Measurements from ENCODE around the gene LACRT. TPM values are rescaled to one million over a fixed set of nuclear protein-coding genes. Genes with fewer than 3 reads are reported as not detected.

LACRT gene
- total and polyA plus RNA-seq, 2 of the 4 experiments (the other 2 are of a cell fraction) = not detected

DNA sequence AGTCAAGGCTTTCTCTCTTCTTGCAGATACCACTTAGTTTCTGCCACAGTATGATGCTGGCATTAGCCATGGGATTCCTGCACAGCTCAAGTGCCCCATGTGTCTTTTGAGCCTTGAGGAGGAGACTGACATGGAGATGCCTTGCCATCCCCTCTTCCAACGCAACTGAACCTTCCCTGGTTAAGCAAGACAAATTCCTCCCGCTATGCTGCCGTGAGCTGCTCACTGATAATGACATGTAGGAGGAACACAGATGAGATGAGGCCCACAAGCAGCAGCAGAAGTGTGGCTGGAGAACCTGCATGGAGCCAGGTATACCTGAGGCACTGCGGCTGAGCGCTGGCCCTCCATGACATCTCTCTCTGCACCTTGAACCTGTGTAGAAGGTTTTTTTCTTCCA, 30.8 kb downstream of the LACRT start:
- Histone ChIP-seq H3K79me1 (ENCODE audit: low read depth in 1 of 2, low read length in 2 of 2) (no peaks in the 10 kb centered on the region), H2BK15ac (ENCODE audit: low read depth, low read length) (no peak overlapping the region), H2BK20ac (ENCODE audit: low read depth, low read length) (no peak overlapping the region), H3K4me1 (ENCODE audit: control insufficient read depth, insufficient read depth, low read length) (no peaks in the 10 kb centered on the region), H2BK120ac (ENCODE audit: low read depth, low read length) (no peak overlapping the region), H3K23ac (ENCODE audit: low read depth, low read length) (no peak overlapping the region), H3K56ac (ENCODE audit: extremely low read depth, insufficient read depth, low read length) (no peak overlapping the region), H3K36me3 (ENCODE audit: control insufficient read depth, insufficient read depth, low read length) (no peaks in the 10 kb centered on the region), H3K27me3 (ENCODE audit: control insufficient read depth, insufficient read depth, low read length) (peaks cover 2% of the 10 kb centered on the region; the same call in 1 of the 2 replicates), H4K91ac (ENCODE audit: insufficient read depth, low read depth, low read length) (no peak overlapping the region), H3K14ac (replicated peaks; ENCODE audit: low read depth, low read length) (no peak overlapping the region), H4K20me1 (ENCODE audit: insufficient read depth, low read length) (no peaks in the 10 kb centered on the region), H3K18ac (ENCODE audit: low read depth, low read length) (no peak overlapping the region), H3K4me2 (ENCODE audit: low read depth, low read length) (no peak overlapping the region), H4K8ac (ENCODE audit: low read depth in 2 of 2, low read length in 2 of 2) (no peak overlapping the region), H3K9me1 (ENCODE audit: insufficient read depth, low read length) (no peaks in the 10 kb centered on the region), H3K4ac (ENCODE audit: low read depth, low read length) (no peak overlapping the region), H3K27ac (ENCODE audit: insufficient read depth, low read length) (no peak overlapping the region), H3K9ac (ENCODE audit: low read depth, low read length) (no peak overlapping the region), H3K9me3 (ENCODE audit: control insufficient read depth, insufficient read depth, low read length) (no peaks in the 10 kb centered on the region), H3K4me3 (ENCODE audit: insufficient read depth, low read depth, low read length) (no peak overlapping the region), H2AFZ (replicated peaks; ENCODE audit: low read length, poor library complexity) (no peak overlapping the region), H2AK5ac (ENCODE audit: low read depth, low read length) (no peak overlapping the region), H2BK5ac (ENCODE audit: low read depth, low read length, poor library complexity, severe bottlenecking) (no peak overlapping the region), H2AK9ac (replicated peaks; ENCODE audit: low read depth, low read length, poor library complexity) (no peak overlapping the region), H4K5ac (ENCODE audit: low read depth, low read length) (no peak overlapping the region)
- dilution Hi-C loops (cut with HindIII; ENCODE audit: low sequenced_read_pairs, unreplicated experiment) (no loop called here), intact Hi-C loops (cut with micrococcal nuclease) (loop anchor here (5.0 kb wide), 1 partner anchor 353 kb away; no protein-coding TSS in a partner anchor), in situ Hi-C loops (cut with MboI; ENCODE audit: low sequenced_read_pairs) (no loop called here)
- no peak for DNase-seq
- ChIA-PET CTCF (interaction anchor here (1.6 kb wide), 1 partner anchor 24 kb away, joined by 5 read pairs; no protein-coding TSS in a partner anchor), POLR2A (ENCODE audit: unreplicated experiment) (no interaction called here)
- no TSS peak for BruUV-seq (replicated peaks)
- TF ChIP-seq SMC3 (IDR thresholded peaks at IDR 0.05; ENCODE audit: low read depth, low read length) (no peak), RAD21 (IDR thresholded peaks at IDR 0.05; ENCODE audit: low read length) (no peak), BHLHE40 (IDR thresholded peaks at IDR 0.05; ENCODE audit: low read depth, low read length) (no peak), MAZ (IDR thresholded peaks at IDR 0.05; ENCODE audit: borderline replicate concordance, low read depth, low read length) (no peak), MAFK (IDR thresholded peaks at IDR 0.05; ENCODE audit: low read depth, low read length) (no peak), POLR2A (IDR thresholded peaks at IDR 0.05; ENCODE audit: low read depth, low read length) (no peak), CEBPB (IDR thresholded peaks at IDR 0.05; ENCODE audit: low read depth, low read length) (no peak)
- no peak for ATAC-seq (ENCODE audit: low read depth)
- WGBS, 2 experiments (ENCODE audit: extremely low coverage in 2 of 2, insufficient read length in 1 of 2) = 80% methylated on average over 1 of the region's 5 CpGs; no CpG with 5 or more reads in 1 of the 2 experiments
